SK-N-MC (cell line): ENCODE results near the gene GNLY.

Source experiments
- EZH2 ChIP-seq: fragments of 200-600 bp; sonication (generic); IDR thresholded peaks from one replicate; pipeline ENCODE4 v1.6.1; 2017; ENCODE audit warnings: antibody characterized with exemption
- FOXP2 ChIP-seq: optimal IDR thresholded peaks from 2 replicates; pipeline ENCODE3; 2011; ENCODE audit warnings: mild to moderate bottlenecking, moderate library complexity; ENCODE audit not compliant: insufficient read depth; ENCODE audit errors: extremely low read length, control extremely low read depth
- POLR2AphosphoS5 ChIP-seq: IDR thresholded peaks from 2 replicates; pipeline ENCODE4 v1.6.1; 2012; ENCODE audit warnings: mild to moderate bottlenecking, low read depth, low read length, borderline replicate concordance

GRCh38 chr2:85721641-85722040 lies 27.5 kb downstream of the GNLY start:
- TF ChIP-seq POLR2AphosphoS5 (no peak), EZH2 (no peak), FOXP2 (no peak)
